ENCODE data around the gene LACRT.

LACRT gene

DNA sequence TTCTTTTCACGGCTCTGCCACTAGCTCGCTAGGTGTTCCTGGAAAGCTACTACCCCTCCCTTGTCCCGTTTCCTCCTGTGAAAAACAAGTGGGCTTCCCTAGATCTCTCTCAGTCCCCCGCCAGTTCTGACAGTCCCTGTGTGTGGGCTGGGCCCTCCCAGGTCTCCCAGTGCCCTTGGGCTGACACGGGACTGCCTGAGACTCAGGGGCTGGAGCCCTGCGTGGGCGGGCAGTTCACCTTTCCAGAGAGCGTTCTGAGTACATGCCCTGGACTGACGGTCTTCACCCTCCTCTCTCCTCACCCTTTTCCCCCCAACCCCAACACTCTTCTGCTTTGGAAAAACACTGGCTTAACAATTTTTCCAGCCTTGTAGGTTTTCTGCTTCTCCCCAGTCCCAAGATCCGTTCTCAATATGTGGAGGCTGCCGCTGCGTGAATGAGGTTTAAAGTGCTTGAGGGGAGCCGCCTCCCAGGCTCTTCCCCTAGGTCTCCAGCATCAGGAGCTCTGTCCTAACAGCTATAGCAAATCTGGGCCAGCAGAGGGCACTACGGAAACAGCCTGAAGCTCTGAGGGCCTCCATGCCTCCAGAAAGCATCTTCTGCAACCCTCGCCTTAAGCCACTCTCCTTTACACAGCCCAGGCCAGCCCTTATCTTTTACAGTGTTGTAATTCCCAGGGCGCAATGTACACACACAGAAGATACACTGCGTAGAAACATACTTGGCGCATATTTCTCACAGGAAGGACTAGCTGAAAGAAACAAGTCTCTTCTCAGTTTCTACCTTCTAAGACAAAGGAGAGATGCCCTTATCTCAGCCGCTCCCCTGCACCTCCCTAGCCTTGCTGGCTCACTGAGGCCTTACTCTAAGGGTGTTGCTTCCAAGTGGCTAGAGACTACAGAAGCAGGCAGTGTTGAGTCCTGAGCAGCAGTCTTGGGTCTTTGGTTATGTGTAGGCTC is 23.9 kb upstream of the LACRT start:
- Histone ChIP-seq H3K27me3 (peaks cover 27% of the 10 kb centered on the region), H3K4me1 (ENCODE audit: control insufficient read depth in 1 of 2, insufficient read depth in 1 of 2, low read depth in 1 of 2, low read length in 1 of 2) (no peaks in the 10 kb centered on the region), H3K9me3 (no peaks in the 10 kb centered on the region), H3K36me3 (no peaks in the 10 kb centered on the region), H3K4me3 (ENCODE audit: low read depth in 1 of 2, low read length in 1 of 2) (no peak overlapping the region), H3K27ac (no peak overlapping the region)
- TF ChIP-seq, protein P1, sequence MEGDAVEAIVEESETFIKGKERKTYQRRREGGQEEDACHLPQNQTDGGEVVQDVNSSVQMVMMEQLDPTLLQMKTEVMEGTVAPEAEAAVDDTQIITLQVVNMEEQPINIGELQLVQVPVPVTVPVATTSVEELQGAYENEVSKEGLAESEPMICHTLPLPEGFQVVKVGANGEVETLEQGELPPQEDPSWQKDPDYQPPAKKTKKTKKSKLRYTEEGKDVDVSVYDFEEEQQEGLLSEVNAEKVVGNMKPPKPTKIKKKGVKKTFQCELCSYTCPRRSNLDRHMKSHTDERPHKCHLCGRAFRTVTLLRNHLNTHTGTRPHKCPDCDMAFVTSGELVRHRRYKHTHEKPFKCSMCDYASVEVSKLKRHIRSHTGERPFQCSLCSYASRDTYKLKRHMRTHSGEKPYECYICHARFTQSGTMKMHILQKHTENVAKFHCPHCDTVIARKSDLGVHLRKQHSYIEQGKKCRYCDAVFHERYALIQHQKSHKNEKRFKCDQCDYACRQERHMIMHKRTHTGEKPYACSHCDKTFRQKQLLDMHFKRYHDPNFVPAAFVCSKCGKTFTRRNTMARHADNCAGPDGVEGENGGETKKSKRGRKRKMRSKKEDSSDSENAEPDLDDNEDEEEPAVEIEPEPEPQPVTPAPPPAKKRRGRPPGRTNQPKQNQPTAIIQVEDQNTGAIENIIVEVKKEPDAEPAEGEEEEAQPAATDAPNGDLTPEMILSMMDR (IDR thresholded peaks at IDR 0.05), result no peak

DNA sequence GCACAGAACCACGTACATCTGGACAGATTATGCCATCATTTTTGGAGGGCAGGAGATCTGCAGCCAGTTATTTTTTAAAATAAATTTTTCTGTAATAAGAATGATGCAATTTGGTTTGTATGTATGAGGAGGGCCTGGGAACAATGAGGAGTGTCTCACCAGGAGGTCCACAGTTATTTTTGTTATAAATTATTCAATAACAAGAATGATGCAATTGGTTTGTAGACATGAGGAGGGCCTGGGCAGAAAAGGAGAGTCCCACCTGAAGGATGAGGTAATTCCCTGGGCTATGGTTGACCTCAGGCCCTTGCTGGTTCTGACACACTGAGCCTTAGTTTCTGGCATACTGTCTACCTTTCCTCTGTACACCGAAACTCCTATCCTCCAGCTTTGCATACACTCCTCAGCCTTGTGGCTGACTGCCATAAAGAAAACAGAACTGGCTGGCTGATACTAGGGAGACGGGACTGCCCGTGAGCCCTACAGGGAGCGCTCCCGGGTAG is 22.5 kb upstream of the LACRT start:
- Histone ChIP-seq H3K9me3 (no peaks in the 10 kb centered on the region), H3K4me1 (ENCODE audit: control insufficient read depth in 1 of 2, insufficient read depth in 1 of 2, low read depth in 1 of 2, low read length in 1 of 2) (no peaks in the 10 kb centered on the region), H3K36me3 (no peaks in the 10 kb centered on the region), H3K4me3 (ENCODE audit: low read depth in 1 of 2, low read length in 1 of 2) (no peak overlapping the region), H3K27ac (no peak overlapping the region), H3K27me3 (peaks cover 29% of the 10 kb centered on the region)
- TF ChIP-seq, protein P1 (IDR thresholded peaks at IDR 0.05), result no peak

DNA sequence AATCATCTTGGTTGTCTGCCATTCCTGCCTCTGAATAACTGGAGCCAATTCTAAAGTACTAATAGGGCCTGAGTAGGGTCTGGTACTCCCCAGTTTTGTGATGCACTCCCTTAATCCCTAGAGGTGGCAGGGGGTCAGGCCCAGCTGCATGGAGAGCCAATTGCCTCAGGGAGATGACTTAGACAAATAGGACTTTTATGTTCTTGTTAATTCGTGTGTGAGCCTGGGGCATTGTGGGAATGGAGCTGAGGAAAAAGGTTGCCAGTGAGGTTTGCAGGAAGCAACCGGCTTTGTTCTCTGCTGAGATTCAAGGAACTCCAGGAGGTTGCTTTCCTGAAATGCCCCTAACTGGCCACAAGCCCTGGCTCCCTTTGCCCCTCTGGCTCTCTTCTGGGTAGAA is 20.2 kb upstream of the LACRT start:
- Histone ChIP-seq H3K36me3 (no peaks in the 10 kb centered on the region), H3K27ac (no peak overlapping the region)

GRCh38 chr12:54653025-54653424 is 18.3 kb upstream of the LACRT start:
- Histone ChIP-seq H3K36me3 (no peaks in the 10 kb centered on the region), H3K27me3 (peaks cover 43% of the 10 kb centered on the region), H3K4me3 (ENCODE audit: low read depth in 1 of 2, low read length in 1 of 2) (no peak overlapping the region), H3K27ac (no peak overlapping the region), H3K4me1 (ENCODE audit: control insufficient read depth in 1 of 2, insufficient read depth in 1 of 2, low read depth in 1 of 2, low read length in 1 of 2) (no peaks in the 10 kb centered on the region), H3K9me3 (no peaks in the 10 kb centered on the region)
- TF ChIP-seq, protein P1 (IDR thresholded peaks at IDR 0.05), result no peak

More for the DNA sequence above, 20.2 kb upstream of the LACRT start:
- Histone ChIP-seq H3K9me3 (no peaks in the 10 kb centered on the region), H3K4me3 (ENCODE audit: low read depth in 1 of 2, low read length in 1 of 2) (no peak overlapping the region), H3K4me1 (ENCODE audit: control insufficient read depth in 1 of 2, insufficient read depth in 1 of 2, low read depth in 1 of 2, low read length in 1 of 2) (no peaks in the 10 kb centered on the region), H3K27me3 (peaks cover 38% of the 10 kb centered on the region)
- TF ChIP-seq, protein P1 (IDR thresholded peaks at IDR 0.05), result no peak

GRCh38 chr12:54650889-54651288 is 16.2 kb upstream of the LACRT start:
- H3K4me3 ChIP-seq (ENCODE audit: low read depth in 1 of 2, low read length in 1 of 2), result no peak overlapping the region
- no peaks in the 10 kb centered on the region for H3K36me3 ChIP-seq
- peaks cover 50% of the 10 kb centered on the region for H3K27me3 ChIP-seq
- H3K9me3 ChIP-seq, result no peaks in the 10 kb centered on the region
- no peaks in the 10 kb centered on the region for H3K4me1 ChIP-seq (ENCODE audit: control insufficient read depth in 1 of 2, insufficient read depth in 1 of 2, low read depth in 1 of 2, low read length in 1 of 2)
- TF ChIP-seq, protein P1 (IDR thresholded peaks at IDR 0.05), result no peak
- H3K27ac ChIP-seq, result no peak overlapping the region
